Activated T-cell treated with anti-CD3 and anti-CD28 coated beads, Interleukin-2, amount 50 U/mL, for 24 hours (primary cell): ENCODE results near the gene FAM13A.
"Not testable (repeated sequence)": the region's sequence is repeated elsewhere in the genome, so short reads cannot be mapped to it uniquely, and the experiment has no call there.

ENCODE experiments used
- DNase-seq: peaks from one replicate; pipeline ENCODE4 v3.0.0-alpha.2; 2020
- H3K27ac Mint-ChIP-seq: 2 replicates; pipeline ENCODE4 v1.8.0; 2020; ENCODE audit warnings: mild to moderate bottlenecking, mixed read lengths
- H3K27me3 Mint-ChIP-seq: 2 replicates; pipeline ENCODE4 v1.8.0; 2020; ENCODE audit warnings: mixed read lengths
- H3K36me3 Mint-ChIP-seq: 2 replicates; pipeline ENCODE4 v1.8.0; 2020; ENCODE audit warnings: low read depth, mixed read lengths
- H3K4me1 Mint-ChIP-seq: 2 replicates; pipeline ENCODE4 v1.8.0; 2020; ENCODE audit warnings: low read depth, mixed read lengths
- H3K4me3 Mint-ChIP-seq: 2 replicates; pipeline ENCODE4 v1.8.0; 2020; ENCODE audit warnings: mild to moderate bottlenecking, moderate library complexity, mixed read lengths
- H3K9me3 Mint-ChIP-seq: 2 replicates; pipeline ENCODE4 v1.8.0; 2020; ENCODE audit warnings: mixed read lengths

The FAM13A gene

DNA sequence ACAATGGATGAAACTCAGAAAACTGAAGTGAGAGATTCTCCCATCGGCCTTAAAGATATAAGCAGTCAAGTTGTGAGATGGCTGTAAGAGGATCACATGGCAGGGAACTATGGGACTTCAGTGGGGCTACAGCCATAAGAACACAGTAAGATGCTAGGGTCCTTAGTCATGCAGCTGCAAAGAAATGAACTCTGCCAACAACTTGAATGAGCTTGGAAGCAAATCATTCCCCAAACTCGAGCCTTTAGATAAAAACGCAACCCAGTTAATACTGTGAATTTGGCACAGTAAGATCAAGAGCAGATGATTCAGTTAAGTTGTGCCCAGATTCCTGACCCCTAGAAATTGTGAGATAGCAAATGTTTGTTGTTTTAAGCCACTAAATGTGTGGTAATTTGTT is 117.3 kb downstream of the FAM13A start:
- no peaks in the 10 kb centered on the region for H3K9me3 Mint-ChIP-seq
- H3K4me3 Mint-ChIP-seq = no peak overlapping the region
- no peak for DNase-seq
- peaks cover 26% of the 10 kb centered on the region for H3K4me1 Mint-ChIP-seq
- H3K27me3 Mint-ChIP-seq = no peaks in the 10 kb centered on the region
- H3K36me3 Mint-ChIP-seq = no peaks in the 10 kb centered on the region
- no peak overlapping the region for H3K27ac Mint-ChIP-seq

DNA sequence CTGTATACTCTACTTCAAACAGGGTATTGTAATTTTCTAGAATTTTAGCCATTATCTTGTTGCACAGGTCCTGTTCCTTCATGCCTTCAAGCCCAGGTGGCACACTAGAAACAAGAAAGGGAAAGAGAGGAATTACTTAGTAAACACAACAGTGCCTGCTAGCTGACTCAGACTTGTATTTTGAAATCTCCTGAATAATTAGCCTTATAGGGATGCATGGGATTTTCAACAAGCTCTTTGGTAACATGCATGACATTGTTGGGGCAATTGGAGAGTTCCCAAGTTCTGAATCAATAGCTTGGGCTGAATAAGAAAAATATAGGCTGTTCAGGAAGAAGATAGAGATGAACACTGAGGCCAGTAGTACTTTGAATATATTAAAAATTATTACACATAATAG is 118.8 kb downstream of the FAM13A start:
- Mint-ChIP-seq H3K4me1 (peaks cover 32% of the 10 kb centered on the region), H3K27ac (no peak overlapping the region)

DNA sequence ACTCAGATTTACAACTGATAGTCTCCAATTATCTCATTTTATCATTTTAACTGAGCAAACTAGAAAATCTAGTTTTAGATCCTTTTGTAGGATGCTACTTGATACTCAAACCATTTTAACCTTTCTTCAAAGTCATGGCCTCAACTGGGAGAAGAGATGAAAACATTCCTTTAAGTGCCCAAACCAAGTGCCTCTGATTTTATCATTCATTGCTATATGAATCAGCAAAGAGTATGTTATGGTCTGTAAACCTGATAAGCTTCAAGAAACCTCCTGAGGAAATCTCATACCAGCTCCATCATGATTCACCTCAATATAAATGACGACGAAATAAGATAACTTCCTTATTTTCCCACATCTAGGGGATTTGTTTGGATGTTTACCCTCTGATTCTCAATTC is 119.9 kb downstream of the FAM13A start:
- no peak overlapping the region for H3K4me3 Mint-ChIP-seq
- H3K27ac Mint-ChIP-seq = no peak overlapping the region
- DNase-seq = no peak

More for the DNA sequence above, 118.8 kb downstream of the FAM13A start:
- Mint-ChIP-seq H3K36me3 (no peaks in the 10 kb centered on the region), H3K9me3 (no peaks in the 10 kb centered on the region), H3K27me3 (no peaks in the 10 kb centered on the region), H3K4me3 (no peak overlapping the region)
- DNase-seq = no peak

DNA sequence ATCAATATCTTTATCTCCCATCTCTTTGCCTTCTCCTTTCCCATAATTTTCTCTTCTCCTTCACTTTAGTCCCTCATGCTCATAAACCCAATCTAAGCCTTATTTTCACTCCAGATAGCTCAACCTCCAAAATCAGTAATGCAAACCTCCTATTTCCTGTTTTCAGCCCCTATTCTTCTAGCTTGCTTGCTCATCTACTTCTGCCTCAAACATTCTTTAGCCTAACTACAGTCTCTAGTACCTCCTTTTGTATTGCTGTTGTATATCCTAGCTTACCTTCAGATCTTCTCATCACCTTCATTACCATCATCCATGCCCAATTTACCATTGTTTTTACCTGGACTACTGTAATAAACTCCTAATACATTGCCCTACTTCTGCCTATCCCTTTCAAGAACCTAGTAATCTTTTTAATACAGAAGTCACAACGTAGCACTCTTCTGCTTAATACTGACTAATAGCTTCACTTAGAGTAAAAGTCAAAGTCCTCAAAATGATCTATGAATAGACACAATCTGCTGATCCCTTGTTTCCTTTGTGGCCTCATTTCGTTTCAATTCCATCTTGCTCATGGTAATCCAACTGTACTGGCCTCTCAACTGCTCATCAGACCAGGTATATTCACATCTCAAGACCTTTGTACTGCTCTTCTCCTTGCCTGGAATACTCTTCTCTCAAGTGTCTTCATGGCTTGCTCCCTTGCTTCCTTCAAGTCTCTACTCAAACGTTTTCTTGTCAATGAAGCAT is 123.4 kb downstream of the FAM13A start:
- Mint-ChIP-seq H3K27ac (no peak overlapping the region), H3K4me3 (no peak overlapping the region), H3K4me1 (peaks cover 9% of the 10 kb centered on the region), H3K36me3 (no peaks in the 10 kb centered on the region), H3K9me3 (peaks cover 2% of the 10 kb centered on the region), H3K27me3 (no peaks in the 10 kb centered on the region)
- no peak for DNase-seq

More for the DNA sequence above, 119.9 kb downstream of the FAM13A start:
- Mint-ChIP-seq H3K27me3 (no peaks in the 10 kb centered on the region), H3K36me3 (no peaks in the 10 kb centered on the region), H3K4me1 (peaks cover 28% of the 10 kb centered on the region), H3K9me3 (no peaks in the 10 kb centered on the region)

DNA sequence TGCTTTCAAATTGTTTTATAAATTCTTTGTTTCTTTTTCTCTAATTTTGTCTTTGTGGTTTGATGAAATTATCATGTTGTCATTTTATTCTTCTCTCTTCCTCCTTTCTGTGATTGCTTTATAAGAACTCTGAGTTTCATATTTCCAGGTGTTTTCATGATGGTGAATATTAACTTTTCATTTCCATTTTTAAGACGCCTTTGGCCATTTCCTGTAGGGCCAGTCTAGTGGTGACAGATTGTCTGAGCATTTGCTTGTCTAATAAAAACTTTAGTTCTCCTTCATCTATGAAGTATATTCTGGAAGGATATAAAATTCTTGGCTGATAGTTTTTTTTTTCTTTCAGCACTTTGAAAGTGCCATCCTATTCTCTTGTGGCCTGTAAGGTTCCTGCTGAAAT is 128.1 kb downstream of the FAM13A start:
- H3K36me3 Mint-ChIP-seq = no peaks in the 10 kb centered on the region
- DNase-seq = no peak
- peaks cover 2% of the 10 kb centered on the region for H3K9me3 Mint-ChIP-seq
- no peaks in the 10 kb centered on the region for H3K27me3 Mint-ChIP-seq
- peaks cover 22% of the 10 kb centered on the region for H3K4me1 Mint-ChIP-seq
- no peak overlapping the region for H3K4me3 Mint-ChIP-seq
- no peak overlapping the region for H3K27ac Mint-ChIP-seq

DNA sequence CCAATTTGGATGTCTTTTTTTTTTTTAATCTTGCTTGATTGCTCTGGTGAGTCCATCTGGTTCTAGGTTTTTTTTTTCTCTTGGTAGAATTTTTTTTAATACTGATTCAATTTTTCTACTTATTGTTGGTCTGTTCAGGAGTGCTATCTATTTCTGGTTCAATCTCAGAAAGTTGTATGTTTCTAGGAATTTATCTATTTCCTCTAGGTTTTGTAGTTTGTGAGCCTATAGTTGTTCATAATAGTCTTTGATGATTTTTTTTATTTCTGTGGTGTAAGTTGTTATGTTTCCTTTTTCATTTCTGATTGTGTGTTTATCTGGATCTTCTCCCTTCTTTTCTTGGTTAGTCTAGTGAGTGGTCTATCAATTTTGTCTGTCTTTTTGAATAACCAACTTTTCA is 129.6 kb downstream of the FAM13A start:
- no peaks in the 10 kb centered on the region for H3K27me3 Mint-ChIP-seq
- no peak overlapping the region for H3K27ac Mint-ChIP-seq
- peaks cover 17% of the 10 kb centered on the region for H3K4me1 Mint-ChIP-seq
- no peaks in the 10 kb centered on the region for H3K36me3 Mint-ChIP-seq
- DNase-seq = no peak
- no peak overlapping the region for H3K4me3 Mint-ChIP-seq
- H3K9me3 Mint-ChIP-seq = peaks cover 2% of the 10 kb centered on the region

DNA sequence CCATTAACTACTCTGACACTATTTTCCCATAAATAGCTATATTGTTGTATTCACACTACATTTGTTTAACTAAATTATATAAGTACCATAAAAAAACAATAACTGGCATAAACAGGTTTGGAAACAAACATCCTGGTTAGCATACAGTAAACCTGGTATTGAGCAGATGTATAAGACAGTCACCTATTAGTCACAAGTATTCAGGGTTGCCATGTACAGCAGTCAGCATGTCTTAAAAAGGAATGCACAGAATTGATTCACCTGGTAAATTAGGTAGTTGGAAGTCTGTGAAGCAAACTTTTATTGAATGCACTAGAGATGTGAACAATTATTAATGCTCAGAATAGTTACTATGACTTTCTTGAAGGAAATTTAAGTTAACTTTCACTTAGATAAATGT is 137.9 kb downstream of the FAM13A start:
- Mint-ChIP-seq H3K27me3 (no peaks in the 10 kb centered on the region), H3K9me3 (peaks cover 2% of the 10 kb centered on the region), H3K27ac (no peak overlapping the region), H3K36me3 (no peaks in the 10 kb centered on the region), H3K4me1 (no peaks in the 10 kb centered on the region), H3K4me3 (no peak overlapping the region)
- DNase-seq = no peak

DNA sequence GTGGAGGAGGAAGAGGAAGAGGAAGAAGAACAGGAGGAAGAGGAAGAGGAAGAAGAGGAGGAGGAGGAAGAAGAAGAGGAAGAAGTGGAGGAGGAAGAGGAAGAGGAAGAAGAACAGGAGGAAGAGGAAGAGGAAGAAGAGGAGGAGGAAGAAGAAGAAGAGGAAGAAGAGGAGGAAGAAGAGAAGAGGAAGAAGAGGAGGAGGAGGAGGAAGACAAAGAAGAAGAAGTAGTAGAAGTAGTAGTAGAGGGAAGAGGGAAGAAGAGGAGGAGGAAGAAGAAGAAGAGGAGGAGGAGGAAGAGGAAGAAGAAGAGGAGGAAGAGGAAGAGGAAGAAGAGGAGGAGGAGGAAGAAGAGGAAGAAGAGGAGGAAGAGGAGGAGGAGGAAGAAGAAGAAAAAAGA is 143.8 kb downstream of the FAM13A start:
- H3K4me1 Mint-ChIP-seq, H3K9me3 Mint-ChIP-seq, H3K27me3 Mint-ChIP-seq, H3K27ac Mint-ChIP-seq, H3K36me3 Mint-ChIP-seq, H3K4me3 Mint-ChIP-seq, DNase-seq: not testable (repeated sequence)

DNA sequence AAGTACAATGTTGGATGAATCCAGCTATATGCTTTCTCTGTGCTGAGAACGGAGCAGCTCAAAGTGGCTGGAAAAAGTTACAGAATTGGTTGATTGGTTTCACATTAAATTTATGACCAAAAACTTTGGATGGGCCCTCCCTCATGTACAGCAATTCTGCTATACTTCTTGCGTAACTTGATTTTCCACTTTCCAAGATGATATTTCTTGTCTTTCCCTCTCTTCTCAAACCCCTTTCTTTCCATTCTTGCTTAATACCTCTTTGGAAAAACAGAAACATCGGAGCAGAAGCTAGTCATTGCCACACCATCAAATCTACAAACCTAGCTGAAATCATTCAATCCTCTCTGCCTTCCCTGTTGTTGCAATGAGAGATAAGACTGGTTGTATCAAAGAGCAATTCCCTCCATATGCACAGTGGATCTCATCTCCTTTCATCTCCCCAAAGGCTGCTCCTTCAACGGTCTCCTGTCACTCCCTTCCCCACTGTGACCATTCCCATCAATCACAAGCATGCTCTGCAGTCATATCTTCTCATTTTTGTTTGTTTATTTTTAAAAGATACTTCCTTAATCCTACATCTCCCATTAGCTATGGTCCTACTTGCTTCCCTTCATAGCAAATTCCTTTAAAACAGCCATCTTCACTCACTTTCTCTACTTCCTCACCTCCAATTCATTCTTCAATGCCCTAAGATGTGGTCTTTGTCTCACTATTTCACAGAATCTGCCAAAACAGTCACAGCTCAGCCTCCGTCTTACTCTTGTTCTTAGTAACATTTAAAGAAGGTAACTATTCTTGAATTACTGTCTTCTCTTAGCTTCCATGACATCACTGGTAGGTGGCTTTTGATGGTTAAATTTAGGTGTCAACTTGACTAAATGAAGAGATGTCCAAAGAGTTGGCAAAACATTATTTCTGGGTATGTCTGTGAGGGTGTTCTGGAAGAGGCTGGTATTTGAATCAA is 145.5 kb downstream of the FAM13A start:
- no peaks in the 10 kb centered on the region for H3K27me3 Mint-ChIP-seq
- H3K9me3 Mint-ChIP-seq = no peaks in the 10 kb centered on the region
- DNase-seq = no peak
- H3K4me1 Mint-ChIP-seq = no peaks in the 10 kb centered on the region
- H3K36me3 Mint-ChIP-seq = no peaks in the 10 kb centered on the region
- H3K4me3 Mint-ChIP-seq = no peak overlapping the region
- H3K27ac Mint-ChIP-seq = no peak overlapping the region

DNA sequence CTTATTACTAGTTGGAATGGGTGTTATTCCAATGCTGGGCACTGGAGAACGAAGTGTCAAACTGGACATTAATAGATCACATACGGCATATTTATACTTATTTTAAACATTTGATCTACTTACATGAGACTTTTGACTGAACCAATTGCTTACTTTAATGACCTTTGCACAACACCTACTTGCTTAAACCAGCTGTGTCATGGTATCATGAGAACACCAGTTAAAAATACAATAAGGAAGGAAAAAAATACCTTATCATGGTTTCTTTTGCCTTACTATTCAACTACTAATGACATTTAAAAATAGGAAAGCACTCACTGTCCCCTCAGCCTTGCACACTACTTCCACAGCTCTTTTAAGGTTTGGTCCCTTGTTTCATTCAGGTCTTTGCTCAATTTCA is 146.9 kb downstream of the FAM13A start:
- no peaks in the 10 kb centered on the region for H3K4me1 Mint-ChIP-seq
- no peaks in the 10 kb centered on the region for H3K36me3 Mint-ChIP-seq
- H3K9me3 Mint-ChIP-seq = no peaks in the 10 kb centered on the region
- DNase-seq = no peak
- H3K4me3 Mint-ChIP-seq = no peak overlapping the region
- H3K27ac Mint-ChIP-seq = no peak overlapping the region
- H3K27me3 Mint-ChIP-seq = no peaks in the 10 kb centered on the region

DNA sequence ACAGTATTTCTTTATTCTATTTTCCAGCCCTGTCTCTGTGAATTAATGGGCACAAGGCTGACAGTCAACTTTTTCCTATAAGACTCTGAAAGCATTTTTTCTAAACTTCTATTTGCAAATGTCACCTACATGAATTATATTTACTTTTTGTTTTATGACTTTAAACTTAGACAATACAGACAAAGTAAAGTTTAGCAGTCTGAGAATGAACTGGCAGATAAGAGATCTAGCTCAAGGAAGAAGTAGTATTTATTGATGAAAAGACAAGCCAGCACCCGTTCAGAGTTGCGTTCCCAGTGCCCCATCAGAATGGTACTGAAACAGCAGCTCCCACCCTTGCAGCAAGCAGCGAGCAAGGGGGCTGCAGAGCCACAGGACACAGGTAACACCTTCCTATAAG is 148.5 kb downstream of the FAM13A start:
- Mint-ChIP-seq H3K27ac (no peak overlapping the region), H3K9me3 (no peaks in the 10 kb centered on the region), H3K36me3 (no peaks in the 10 kb centered on the region), H3K4me1 (no peaks in the 10 kb centered on the region), H3K4me3 (no peak overlapping the region), H3K27me3 (no peaks in the 10 kb centered on the region)
- DNase-seq = no peak

DNA sequence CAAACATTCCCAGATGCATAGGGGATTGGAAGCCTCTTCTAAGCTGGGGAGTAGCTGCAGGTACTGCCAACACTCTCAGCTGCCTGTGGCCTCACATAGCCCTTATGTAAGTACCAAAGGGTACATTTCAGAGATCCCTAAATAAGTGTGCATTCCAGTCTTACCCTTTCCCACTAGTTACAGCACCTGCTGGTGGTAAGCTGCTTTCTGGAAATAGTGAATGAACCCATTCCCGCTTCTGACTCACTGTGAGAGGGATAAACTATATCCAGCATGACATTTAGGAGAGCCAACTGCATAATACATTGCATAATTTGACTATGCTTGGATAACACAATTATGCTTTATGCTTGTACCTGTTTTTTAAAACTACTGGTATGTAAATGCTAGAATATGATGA is 149.0 kb downstream of the FAM13A start:
- Mint-ChIP-seq H3K27me3 (no peaks in the 10 kb centered on the region), H3K36me3 (no peaks in the 10 kb centered on the region), H3K4me3 (no peak overlapping the region), H3K9me3 (no peaks in the 10 kb centered on the region), H3K4me1 (no peaks in the 10 kb centered on the region), H3K27ac (no peak overlapping the region)
- DNase-seq = no peak

DNA sequence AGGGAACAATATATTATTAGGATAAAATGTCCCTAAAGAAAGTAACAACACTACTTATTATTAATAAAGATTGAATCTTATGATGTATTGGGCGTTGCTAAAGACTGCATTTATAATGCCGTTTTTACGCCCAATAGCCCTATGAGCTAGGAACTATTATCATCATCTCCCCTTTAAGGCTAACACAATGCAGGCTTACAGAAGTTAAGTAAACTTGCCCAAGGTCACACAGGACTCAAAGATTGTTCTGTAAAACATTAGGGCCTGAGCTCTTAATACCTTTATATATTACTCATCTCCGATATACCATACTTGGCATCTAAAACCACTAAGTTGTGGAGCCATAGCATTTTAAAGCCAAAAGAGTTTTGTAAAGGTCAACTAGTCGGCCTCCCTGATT is 149.5 kb downstream of the FAM13A start:
- DNase-seq = no peak
- H3K4me1 Mint-ChIP-seq = no peaks in the 10 kb centered on the region
- no peaks in the 10 kb centered on the region for H3K27me3 Mint-ChIP-seq
- H3K36me3 Mint-ChIP-seq = no peaks in the 10 kb centered on the region
- H3K27ac Mint-ChIP-seq = no peak overlapping the region
- H3K9me3 Mint-ChIP-seq = no peaks in the 10 kb centered on the region
- no peak overlapping the region for H3K4me3 Mint-ChIP-seq

DNA sequence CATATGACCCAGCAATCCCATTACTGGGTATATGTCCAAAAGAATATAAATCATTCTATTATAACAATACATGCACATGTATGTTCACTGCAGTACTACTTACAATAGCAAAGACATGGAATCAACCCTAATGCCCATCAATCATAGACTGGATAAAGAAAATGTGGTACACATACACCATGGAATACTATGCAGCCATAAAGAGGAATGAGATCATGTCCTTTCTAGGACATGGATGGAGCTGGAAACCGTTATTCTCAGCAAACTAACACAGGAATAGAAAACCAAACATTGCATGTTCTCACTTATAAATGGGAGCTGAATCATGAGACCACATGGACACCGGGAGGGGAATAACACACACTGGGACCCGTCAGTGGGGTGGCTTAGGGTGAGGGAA is 152.7 kb downstream of the FAM13A start:
- H3K36me3 Mint-ChIP-seq, H3K27ac Mint-ChIP-seq, H3K27me3 Mint-ChIP-seq, H3K4me3 Mint-ChIP-seq, H3K4me1 Mint-ChIP-seq, DNase-seq: not testable (repeated sequence)
- H3K9me3 Mint-ChIP-seq = peaks cover 11% of the 10 kb centered on the region

DNA sequence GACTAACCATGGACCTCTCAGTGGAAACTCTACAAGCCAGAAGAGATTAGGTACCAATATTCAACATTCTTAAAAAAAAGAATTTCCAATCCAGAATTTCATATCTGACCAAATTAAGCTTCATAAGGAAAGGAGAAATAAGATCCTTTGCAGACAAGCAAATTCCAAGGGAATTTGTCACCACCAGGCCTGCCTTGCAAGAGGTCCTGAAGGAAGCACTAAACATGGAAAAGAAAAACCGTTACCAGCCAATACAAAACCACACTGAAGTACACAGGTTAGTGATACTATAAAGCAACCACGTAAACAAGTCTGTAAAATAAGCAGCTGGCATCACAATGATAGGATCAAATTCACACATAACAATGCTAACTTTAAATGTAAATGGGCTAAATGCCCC is 156.6 kb downstream of the FAM13A start:
- H3K36me3 Mint-ChIP-seq = no peaks in the 10 kb centered on the region
- no peak overlapping the region for H3K27ac Mint-ChIP-seq
- H3K4me1 Mint-ChIP-seq = no peaks in the 10 kb centered on the region
- no peak for DNase-seq
- no peaks in the 10 kb centered on the region for H3K27me3 Mint-ChIP-seq
- H3K9me3 Mint-ChIP-seq = peaks cover 13% of the 10 kb centered on the region
- no peak overlapping the region for H3K4me3 Mint-ChIP-seq
